ENCODE data around the gene DAAM1. TPM values are rescaled to one million over a fixed set of nuclear protein-coding genes. Genes with fewer than 3 reads are reported as not detected.

The DAAM1 gene
- polyA plus RNA-seq, 12 donors = 28.9 to 120 (median 46.9) TPM

GRCh38 chr14:59360233-59360632 lies 171.8 kb downstream of the DAAM1 start:
- DNase-seq = no peak

GRCh38 chr14:59360923-59361794 lies 172.7 kb downstream of the DAAM1 start:
- DNase-seq = no peak

- no peak for DNase-seq
Measured at GRCh38 chr14:59362513-59362912, 174.0 kb downstream of the DAAM1 start.

- DNase-seq = no peak
Measured at GRCh38 chr14:59363531-59364226, 175.2 kb downstream of the DAAM1 start.

GRCh38 chr14:59370158-59370742 lies 181.8 kb downstream of the DAAM1 start:
- DNase-seq = no peak

GRCh38 chr14:59371771-59372170 lies 183.3 kb downstream of the DAAM1 start:
- no peak for DNase-seq

GRCh38 chr14:59374048-59374447 lies 185.6 kb downstream of the DAAM1 start:
- no peak for DNase-seq

- DNase-seq = no peak
Measured at GRCh38 chr14:59376686-59377085, 188.2 kb downstream of the DAAM1 start.

GRCh38 chr14:59377491-59377890 lies 189.0 kb downstream of the DAAM1 start:
- DNase-seq = no peak

- DNase-seq = no peak
Measured at GRCh38 chr14:59377991-59378601, 189.6 kb downstream of the DAAM1 start.

- no peak for DNase-seq
Measured at GRCh38 chr14:59389936-59390335, 201.5 kb downstream of the DAAM1 start.

GRCh38 chr14:59391388-59391787 lies 202.9 kb downstream of the DAAM1 start:
- DNase-seq = no peak

- no peak for DNase-seq
Measured at GRCh38 chr14:59394268-59394667, 205.8 kb downstream of the DAAM1 start.

GRCh38 chr14:59395672-59396071 lies 207.2 kb downstream of the DAAM1 start:
- no peak for DNase-seq

GRCh38 chr14:59398841-59399240 lies 210.4 kb downstream of the DAAM1 start:
- DNase-seq = no peak

GRCh38 chr14:59406454-59407245 lies 218.2 kb downstream of the DAAM1 start:
- no peak for DNase-seq

GRCh38 chr14:59407246-59408010 lies 219.0 kb downstream of the DAAM1 start:
- DNase-seq = no peak

GRCh38 chr14:59415836-59416602 lies 227.6 kb downstream of the DAAM1 start:
- DNase-seq = no peak

- DNase-seq = no peak
Measured at GRCh38 chr14:59417311-59417710, 228.8 kb downstream of the DAAM1 start.

GRCh38 chr14:59419303-59419702 lies 230.8 kb downstream of the DAAM1 start:
- no peak for DNase-seq

Data from muscle of arm (tissue), 12 donors.